Measurements from ENCODE around the gene TMEM116. TPM values are rescaled to one million over a fixed set of nuclear protein-coding genes. Genes with fewer than 3 reads are reported as not detected.
A peak's percentile ranks its signal among the peaks of the same experiment; 100 is the strongest.

Gene TMEM116
- total RNA-seq, 6 experiments from 2014 or later: 3.9 to 5.5 (median 4.8) TPM

DNA sequence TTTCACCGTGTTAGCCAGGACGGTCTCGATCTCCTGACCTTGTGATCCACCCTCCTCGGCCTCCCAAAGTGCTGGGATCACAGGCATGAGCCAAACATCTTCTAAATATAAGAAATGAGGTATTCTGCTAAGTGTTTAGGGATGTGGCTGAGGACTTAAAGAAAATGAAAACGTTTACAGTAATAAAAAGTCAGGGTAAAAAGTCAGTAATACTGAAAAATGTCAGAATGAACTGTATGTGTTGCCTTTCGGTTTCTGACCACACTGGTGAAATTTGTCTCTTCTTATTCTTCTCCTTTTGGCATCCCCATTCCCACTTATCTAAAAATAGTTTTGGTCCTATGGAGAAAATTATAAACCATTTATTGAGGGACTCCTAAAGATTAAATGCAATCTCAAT, 20.5 kb downstream of the TMEM116 start:
- Mint-ChIP-seq H3K36me3 (ENCODE audit: low read depth) (no peaks in the 10 kb centered on the region), H3K4me3 (no peak overlapping the region), H3K9me3 (no peaks in the 10 kb centered on the region), H3K27ac (no peak overlapping the region), H3K27me3 (ENCODE audit: insufficient read depth) (no peaks in the 10 kb centered on the region; the same call in 1 of the 2 replicates), H3K4me1 (ENCODE audit: low read depth) (no peaks in the 10 kb centered on the region)
- TF ChIP-seq, protein P1, sequence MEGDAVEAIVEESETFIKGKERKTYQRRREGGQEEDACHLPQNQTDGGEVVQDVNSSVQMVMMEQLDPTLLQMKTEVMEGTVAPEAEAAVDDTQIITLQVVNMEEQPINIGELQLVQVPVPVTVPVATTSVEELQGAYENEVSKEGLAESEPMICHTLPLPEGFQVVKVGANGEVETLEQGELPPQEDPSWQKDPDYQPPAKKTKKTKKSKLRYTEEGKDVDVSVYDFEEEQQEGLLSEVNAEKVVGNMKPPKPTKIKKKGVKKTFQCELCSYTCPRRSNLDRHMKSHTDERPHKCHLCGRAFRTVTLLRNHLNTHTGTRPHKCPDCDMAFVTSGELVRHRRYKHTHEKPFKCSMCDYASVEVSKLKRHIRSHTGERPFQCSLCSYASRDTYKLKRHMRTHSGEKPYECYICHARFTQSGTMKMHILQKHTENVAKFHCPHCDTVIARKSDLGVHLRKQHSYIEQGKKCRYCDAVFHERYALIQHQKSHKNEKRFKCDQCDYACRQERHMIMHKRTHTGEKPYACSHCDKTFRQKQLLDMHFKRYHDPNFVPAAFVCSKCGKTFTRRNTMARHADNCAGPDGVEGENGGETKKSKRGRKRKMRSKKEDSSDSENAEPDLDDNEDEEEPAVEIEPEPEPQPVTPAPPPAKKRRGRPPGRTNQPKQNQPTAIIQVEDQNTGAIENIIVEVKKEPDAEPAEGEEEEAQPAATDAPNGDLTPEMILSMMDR (IDR thresholded peaks at IDR 0.05): no peak
- no peak for DNase-seq

DNA sequence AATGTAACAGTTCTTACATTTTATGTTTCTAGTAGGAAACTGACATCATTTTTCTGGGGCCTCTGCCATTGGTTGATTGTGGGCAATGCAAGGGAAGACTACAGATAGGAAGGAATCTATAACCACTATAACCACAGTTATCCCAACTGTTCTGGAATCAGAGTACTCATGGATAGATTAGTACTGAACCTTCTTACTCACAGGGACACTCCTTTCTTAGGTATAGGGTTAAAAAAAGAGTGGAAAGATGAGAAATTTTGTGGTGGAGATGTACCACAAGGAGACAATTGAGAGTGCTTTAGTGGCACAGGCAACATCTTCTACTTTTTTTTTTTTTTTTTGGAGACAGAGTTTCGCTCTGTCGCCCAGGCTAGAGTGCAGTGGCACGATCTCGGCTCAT, 21.0 kb downstream of the TMEM116 start:
- DNase-seq: peak; percentile 13
- Mint-ChIP-seq H3K9me3 (no peaks in the 10 kb centered on the region), H3K27ac (no peak overlapping the region), H3K4me3 (no peak overlapping the region), H3K36me3 (ENCODE audit: low read depth) (no peaks in the 10 kb centered on the region), H3K4me1 (ENCODE audit: low read depth) (no peaks in the 10 kb centered on the region), H3K27me3 (ENCODE audit: insufficient read depth) (no peaks in the 10 kb centered on the region; the same call in 1 of the 2 replicates)
- TF ChIP-seq, protein P1 (IDR thresholded peaks at IDR 0.05): no peak

DNA sequence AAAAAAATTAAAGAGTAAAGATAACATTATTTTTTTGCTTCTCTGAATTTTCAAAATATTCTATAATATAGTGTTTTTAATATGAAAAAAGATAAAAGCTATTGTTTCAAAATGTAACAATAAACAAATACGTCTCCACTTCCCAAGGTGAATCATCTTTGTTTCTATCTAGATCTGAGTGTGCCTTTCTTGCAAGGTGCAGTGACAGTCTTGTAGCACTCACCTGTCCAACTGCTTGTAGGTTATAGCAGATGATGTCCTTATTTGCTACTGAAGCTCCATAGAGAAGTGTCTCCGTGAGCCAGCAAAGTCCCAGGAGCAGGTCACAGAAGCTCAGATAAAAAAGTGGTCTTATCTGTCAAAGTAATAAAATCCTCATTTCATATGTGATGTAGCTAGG, 21.4 kb downstream of the TMEM116 start:
- H3K4me3 Mint-ChIP-seq: no peak overlapping the region

DNA sequence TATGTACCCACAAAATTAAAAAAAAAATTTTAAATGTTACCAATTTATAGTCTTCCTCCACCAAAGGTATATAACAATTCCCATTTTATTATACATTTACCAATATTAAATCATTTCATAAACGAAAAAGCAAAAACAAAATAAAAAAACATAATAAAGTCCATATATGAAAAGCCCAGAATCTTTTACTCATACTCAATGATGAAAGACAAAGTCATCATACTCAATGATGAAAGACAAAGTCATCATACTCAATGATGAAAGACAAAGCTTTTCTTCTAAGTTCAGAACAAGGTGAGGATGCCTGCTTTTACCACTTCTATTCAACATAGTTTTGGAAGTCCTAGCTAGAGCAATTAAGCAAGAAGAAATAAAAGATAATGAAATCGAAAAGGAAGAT, 28.1 kb downstream of the TMEM116 start:
- no peak overlapping the region for H3K27ac Mint-ChIP-seq
- no peaks in the 10 kb centered on the region for H3K9me3 Mint-ChIP-seq
- H3K36me3 Mint-ChIP-seq (ENCODE audit: low read depth): no peaks in the 10 kb centered on the region
- DNase-seq: no peak
- no peak overlapping the region for H3K4me3 Mint-ChIP-seq
- TF ChIP-seq, protein P1 (IDR thresholded peaks at IDR 0.05): no peak
- no peaks in the 10 kb centered on the region for H3K27me3 Mint-ChIP-seq (ENCODE audit: insufficient read depth)
- peaks cover 9% of the 10 kb centered on the region for H3K4me1 Mint-ChIP-seq (ENCODE audit: low read depth)

More for the DNA sequence above, 21.4 kb downstream of the TMEM116 start:
- H3K36me3 Mint-ChIP-seq (ENCODE audit: low read depth): no peaks in the 10 kb centered on the region
- TF ChIP-seq, protein P1 (IDR thresholded peaks at IDR 0.05): no peak
- H3K27me3 Mint-ChIP-seq (ENCODE audit: insufficient read depth): no peaks in the 10 kb centered on the region; the same call in 1 of the 2 replicates
- no peaks in the 10 kb centered on the region for H3K4me1 Mint-ChIP-seq (ENCODE audit: low read depth)
- no peaks in the 10 kb centered on the region for H3K9me3 Mint-ChIP-seq
- DNase-seq: no peak
- no peak overlapping the region for H3K27ac Mint-ChIP-seq

DNA sequence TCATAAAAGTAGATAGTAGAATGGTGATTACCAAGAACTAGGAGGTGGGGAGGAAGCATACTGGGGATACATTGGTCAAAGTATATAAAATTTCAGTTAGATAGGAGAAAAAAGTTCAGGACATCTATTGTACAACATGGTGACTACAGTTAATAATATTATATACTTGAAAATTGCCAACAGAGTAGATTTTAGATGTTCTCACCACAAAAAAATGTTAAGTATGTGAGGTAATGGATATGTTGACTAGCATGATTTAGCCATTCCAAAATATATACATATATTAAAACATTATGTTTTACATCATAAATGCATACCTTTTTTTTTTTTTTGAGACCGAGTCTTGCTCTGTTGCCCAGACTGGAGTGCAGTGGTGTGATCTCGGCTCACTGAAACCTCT, 31.0 kb downstream of the TMEM116 start:
- no peak for DNase-seq
- H3K4me3 Mint-ChIP-seq: no peak overlapping the region
- H3K36me3 Mint-ChIP-seq (ENCODE audit: low read depth): no peaks in the 10 kb centered on the region
- H3K27ac Mint-ChIP-seq: no peak overlapping the region
- TF ChIP-seq, protein P1 (IDR thresholded peaks at IDR 0.05): no peak
- H3K9me3 Mint-ChIP-seq: no peaks in the 10 kb centered on the region
- peaks cover 9% of the 10 kb centered on the region for H3K4me1 Mint-ChIP-seq (ENCODE audit: low read depth)
- H3K27me3 Mint-ChIP-seq (ENCODE audit: insufficient read depth): no peaks in the 10 kb centered on the region

DNA sequence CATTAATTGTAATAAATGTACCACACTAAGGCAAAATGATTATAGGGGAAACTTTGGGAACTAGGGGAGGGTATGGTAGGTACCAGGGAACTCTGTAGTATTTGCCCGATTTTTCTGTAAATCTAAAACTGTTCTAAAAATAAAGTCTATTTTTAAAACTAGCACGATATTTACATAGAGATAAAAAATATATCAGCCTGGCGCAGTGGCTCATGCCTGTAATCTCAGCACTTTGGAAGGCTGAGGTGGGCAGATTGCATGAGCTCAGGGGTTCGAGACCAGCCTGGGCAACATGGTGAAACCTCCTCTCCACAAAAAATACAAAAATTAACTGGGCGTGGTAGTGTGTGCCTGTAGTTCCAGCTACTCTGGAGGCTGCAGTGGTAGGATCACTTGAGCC, 32.4 kb downstream of the TMEM116 start:
- TF ChIP-seq, protein P1 (IDR thresholded peaks at IDR 0.05): no peak
- no peak for DNase-seq
- Mint-ChIP-seq H3K4me1 (ENCODE audit: low read depth) (peaks cover 9% of the 10 kb centered on the region), H3K27me3 (ENCODE audit: insufficient read depth) (no peaks in the 10 kb centered on the region), H3K4me3 (no peak overlapping the region), H3K9me3 (no peaks in the 10 kb centered on the region), H3K27ac (no peak overlapping the region), H3K36me3 (ENCODE audit: low read depth) (no peaks in the 10 kb centered on the region)

Measured in HFFc6 (cell line).